CD14-positive monocyte (primary cell): ENCODE data around the gene TMEM174. TPM values are rescaled to one million over a fixed set of nuclear protein-coding genes. Genes with fewer than 3 reads are reported as not detected.

ENCODE experiments used
- DNase-seq, 3 donors: peaks; one replicate each; pipeline ENCODE4 v3.0.0-alpha.2; 2011 to 2022
- H2AFZ ChIP-seq: 2 replicates; pipeline ENCODE4 v1.6.0; 2012; ENCODE audit warnings: mild to moderate bottlenecking, low read depth, low read length, inconsistent platforms; ENCODE audit not compliant: insufficient read depth, poor library complexity, severe bottlenecking
- H3K27ac ChIP-seq, 2 donors: 1 replicate in 1 of 2; 2 replicates in 1 of 2; pipeline ENCODE4 v1.5.1; 2012 to 2013; ENCODE audit warnings: low read length in 2 of 2, control low read depth in 1 of 2, inconsistent platforms in 1 of 2, low read depth in 1 of 2, mild to moderate bottlenecking in 1 of 2
- H3K27me3 ChIP-seq, 2 donors: one replicate each; pipeline versions ENCODE4 v1.6.0 to v1.6.1; 2011 to 2013; ENCODE audit warnings: low read length in 2 of 2; ENCODE audit not compliant: control insufficient read depth in 2 of 2, insufficient read depth in 2 of 2
- H3K36me3 ChIP-seq, 2 donors: replicated peaks in 1 of 2; 1 replicate in 1 of 2; 2 replicates in 1 of 2; pipeline versions ENCODE4 v1.5.1 to v1.6.1; 2012 to 2013; ENCODE audit warnings: low read length in 2 of 2, control low read depth in 1 of 2, inconsistent platforms in 1 of 2, mild to moderate bottlenecking in 1 of 2; ENCODE audit not compliant: insufficient read depth in 2 of 2, control insufficient read depth in 1 of 2
- H3K4me1 ChIP-seq, 2 donors: 1 replicate in 1 of 2; 2 replicates in 1 of 2; pipeline versions ENCODE4 v1.5.1 to v1.6.1; 2012 to 2013; ENCODE audit warnings: low read length in 2 of 2, control low read depth in 1 of 2, inconsistent platforms in 1 of 2, mild to moderate bottlenecking in 1 of 2, moderate library complexity in 1 of 2; ENCODE audit not compliant: insufficient read depth in 2 of 2, control insufficient read depth in 1 of 2
- H3K4me2 ChIP-seq: replicated peaks from 2 replicates; pipeline ENCODE3; 2012; ENCODE audit warnings: low read length, moderate library complexity, mild to moderate bottlenecking; ENCODE audit not compliant: poor library complexity, severe bottlenecking; ENCODE audit errors: extremely low read depth
- H3K4me3 ChIP-seq, 3 experiments: fragments of 200-600 bp in 1 of 3; sonication (generic) in 1 of 3; replicated peaks in 1 of 3; 1 replicate in 2 of 3; 2 replicates in 1 of 3; pipeline ENCODE4 v1.5.1; 2011 to 2013; ENCODE audit warnings: low read length in 3 of 3, mild to moderate bottlenecking in 3 of 3, control low read depth in 2 of 3, low read depth in 2 of 3, inconsistent platforms in 1 of 3, moderate library complexity in 1 of 3
- H3K79me2 ChIP-seq: 2 replicates; pipeline ENCODE4 v1.6.0; 2012; ENCODE audit warnings: mild to moderate bottlenecking, control low read depth, inconsistent platforms, low read length, moderate library complexity; ENCODE audit not compliant: insufficient read depth
- H3K9ac ChIP-seq: 2 replicates; pipeline ENCODE4 v1.6.0; 2017; ENCODE audit warnings: low read length, mild to moderate bottlenecking; ENCODE audit not compliant: insufficient read depth, poor library complexity, severe bottlenecking
- H3K9me3 ChIP-seq, 2 donors: replicated peaks in 1 of 2; 1 replicate in 1 of 2; 2 replicates in 1 of 2; pipeline versions ENCODE4 v1.5.1 to v1.6.1; 2012 to 2013; ENCODE audit warnings: low read length in 2 of 2, control low read depth in 1 of 2; ENCODE audit not compliant: control insufficient read depth in 1 of 2, insufficient read depth in 1 of 2
- H4K20me1 ChIP-seq: 2 replicates; pipeline ENCODE4 v1.6.0; 2012; ENCODE audit warnings: mild to moderate bottlenecking, low read length, control low read depth, moderate library complexity; ENCODE audit not compliant: insufficient read depth
- H3K27ac Mint-ChIP-seq, 7 donors: one replicate each; pipeline ENCODE4 v1.8.0; 2020; ENCODE audit warnings: mild to moderate bottlenecking in 7 of 7, mixed read lengths in 7 of 7, moderate library complexity in 6 of 7, inconsistent platforms in 2 of 7
- H3K27me3 Mint-ChIP-seq, 3 donors: one replicate each; pipeline ENCODE4 v1.8.0; 2021 to 2022; ENCODE audit warnings: low read depth in 3 of 3, mild to moderate bottlenecking in 3 of 3, mixed read lengths in 3 of 3, moderate library complexity in 3 of 3, inconsistent platforms in 1 of 3
- H3K36me3 Mint-ChIP-seq, 2 donors: one replicate each; pipeline ENCODE4 v1.8.0; 2020; ENCODE audit warnings: mixed read lengths in 2 of 2, inconsistent platforms in 1 of 2, mild to moderate bottlenecking in 1 of 2
- H3K4me1 Mint-ChIP-seq: one replicate; pipeline ENCODE4 v1.8.0; 2020; ENCODE audit warnings: mild to moderate bottlenecking, mixed read lengths
- H3K4me3 Mint-ChIP-seq, 2 donors: one replicate each; pipeline ENCODE4 v1.8.0; 2020; ENCODE audit warnings: mild to moderate bottlenecking in 2 of 2, mixed read lengths in 2 of 2, moderate library complexity in 1 of 2
- H3K9me3 Mint-ChIP-seq, 7 donors: one replicate each; pipeline ENCODE4 v1.8.0; 2020 to 2022; ENCODE audit warnings: mixed read lengths in 7 of 7, mild to moderate bottlenecking in 6 of 7, moderate library complexity in 6 of 7, inconsistent platforms in 2 of 7
- WGBS: methylation state at CpG from one replicate; pipeline ENCODE4 v1.1.5; 2013; ENCODE audit warnings: missing lambda C conversion rate; ENCODE audit not compliant: insufficient coverage; 5-methylcytosine and 5-hydroxymethylcytosine counted together
- intact Hi-C, 2 donors: fragments of 100-400 bp; cut with micrococcal nuclease; formaldehyde crosslinking; loops; one replicate each; pipeline versions ENCODE4 v1.15.0 to v1.15.1; 2023
- polyA plus RNA-seq, 3 donors: library from polyadenylated mRNA; depleted of rRNA in 1 of 3; unstranded in 2 of 3; stranded (reverse) in 1 of 3; fragments of 300-500 nt in 2 of 3; fragments of >200 nt in 1 of 3; fragmentation: Illumina TruSeq in 2 of 3; gene quantifications; 1 replicate in 2 of 3; 2 replicates in 1 of 3; pipeline ENCODE4 v1.2.3, GENCODE V29; 2012 to 2021
- TF ChIP-seq, protein P1 (sequence below): fragments of 200-600 bp; IDR thresholded peaks from one replicate; pipeline ENCODE4 v1.8.0; 2022; ENCODE audit warnings: antibody characterized with exemption, mild to moderate bottlenecking

The TMEM174 gene
- polyA plus RNA-seq, 3 donors: not detected

GRCh38 chr5:73152411-73153388, 20.3 kb upstream of the TMEM174 start:
- intact Hi-C loops: no loop called here
- WGBS: 91% methylated on average over 9 of the region's 14 CpGs
- Histone ChIP-seq H3K36me3 (no peaks in the 10 kb centered on the region), H3K4me3 (no peak overlapping the region), H3K27me3 (peaks cover 43 to 93% of the 10 kb centered on the region in 2 donors), H3K4me2 (no peak overlapping the region), H2AFZ (no peak overlapping the region), H3K79me2 (no peaks in the 10 kb centered on the region), H3K9me3 (no peaks in the 10 kb centered on the region), H3K27ac (no peak overlapping the region), H3K9ac (no peak overlapping the region), H4K20me1 (no peaks in the 10 kb centered on the region), H3K4me1 (no peaks in the 10 kb centered on the region)
- no peak overlapping the region for H3K27ac Mint-ChIP-seq
- H3K4me3 Mint-ChIP-seq: peak overlapping the region in 1 of 2 donors; percentile 54
- TF ChIP-seq, protein P1, sequence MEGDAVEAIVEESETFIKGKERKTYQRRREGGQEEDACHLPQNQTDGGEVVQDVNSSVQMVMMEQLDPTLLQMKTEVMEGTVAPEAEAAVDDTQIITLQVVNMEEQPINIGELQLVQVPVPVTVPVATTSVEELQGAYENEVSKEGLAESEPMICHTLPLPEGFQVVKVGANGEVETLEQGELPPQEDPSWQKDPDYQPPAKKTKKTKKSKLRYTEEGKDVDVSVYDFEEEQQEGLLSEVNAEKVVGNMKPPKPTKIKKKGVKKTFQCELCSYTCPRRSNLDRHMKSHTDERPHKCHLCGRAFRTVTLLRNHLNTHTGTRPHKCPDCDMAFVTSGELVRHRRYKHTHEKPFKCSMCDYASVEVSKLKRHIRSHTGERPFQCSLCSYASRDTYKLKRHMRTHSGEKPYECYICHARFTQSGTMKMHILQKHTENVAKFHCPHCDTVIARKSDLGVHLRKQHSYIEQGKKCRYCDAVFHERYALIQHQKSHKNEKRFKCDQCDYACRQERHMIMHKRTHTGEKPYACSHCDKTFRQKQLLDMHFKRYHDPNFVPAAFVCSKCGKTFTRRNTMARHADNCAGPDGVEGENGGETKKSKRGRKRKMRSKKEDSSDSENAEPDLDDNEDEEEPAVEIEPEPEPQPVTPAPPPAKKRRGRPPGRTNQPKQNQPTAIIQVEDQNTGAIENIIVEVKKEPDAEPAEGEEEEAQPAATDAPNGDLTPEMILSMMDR: no peak
- peaks cover 3% of the 10 kb centered on the region for H3K4me1 Mint-ChIP-seq
- H3K9me3 Mint-ChIP-seq: peaks cover 0 to 3% (median 0%) of the 10 kb centered on the region in 7 donors
- no peak for DNase-seq
- peaks cover 77 to 91% (median 78%) of the 10 kb centered on the region in 3 donors for H3K27me3 Mint-ChIP-seq
- H3K36me3 Mint-ChIP-seq: no peaks in the 10 kb centered on the region

DNA sequence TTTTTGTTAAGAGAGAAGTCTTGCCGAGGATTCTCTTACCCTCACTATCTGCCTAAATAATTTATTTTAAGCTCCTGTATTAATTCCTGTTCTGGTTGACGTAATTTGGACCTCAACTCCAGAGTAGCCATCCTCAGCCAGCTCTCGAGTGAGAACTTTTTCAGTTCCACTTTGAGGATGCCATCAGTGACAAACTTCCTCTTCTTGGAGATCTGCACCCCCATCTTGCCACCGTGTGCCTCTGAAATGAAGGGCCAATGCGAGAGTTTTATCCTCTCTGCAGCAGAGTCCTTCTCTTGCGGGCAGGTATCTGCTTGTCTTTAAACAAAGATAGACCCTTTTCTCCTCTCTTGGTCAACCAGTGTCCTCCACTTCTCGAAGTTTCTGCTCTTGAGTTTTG, 19.5 kb upstream of the TMEM174 start:
- H3K27ac Mint-ChIP-seq: peak overlapping the region in 1 of 7 donors; percentile 36
- WGBS: 38% methylated on average over 3 of the region's 7 CpGs

More for the DNA sequence above, 19.5 kb upstream of the TMEM174 start:
- Histone ChIP-seq H4K20me1 (no peaks in the 10 kb centered on the region), H3K4me1 (no peaks in the 10 kb centered on the region), H3K9me3 (no peaks in the 10 kb centered on the region), H3K4me2 (no peak overlapping the region), H3K79me2 (no peaks in the 10 kb centered on the region), H3K4me3 (no peak overlapping the region), H3K36me3 (no peaks in the 10 kb centered on the region), H2AFZ (no peak overlapping the region), H3K27ac (no peak overlapping the region), H3K9ac (no peak overlapping the region), H3K27me3 (peaks cover 50 to 96% of the 10 kb centered on the region in 2 donors)
- peaks cover 81 to 91% (median 83%) of the 10 kb centered on the region in 3 donors for H3K27me3 Mint-ChIP-seq
- H3K9me3 Mint-ChIP-seq: peaks cover 0 to 3% (median 0%) of the 10 kb centered on the region in 7 donors
- H3K36me3 Mint-ChIP-seq: no peaks in the 10 kb centered on the region
- intact Hi-C loops: no loop called here
- peaks cover 3% of the 10 kb centered on the region for H3K4me1 Mint-ChIP-seq
- H3K4me3 Mint-ChIP-seq: no peak overlapping the region
- TF ChIP-seq, protein P1: no peak
- no peak for DNase-seq
